Endothelial cell of umbilical vein (primary cell): ENCODE results near the gene RHOG. TPM values are rescaled to one million over a fixed set of nuclear protein-coding genes. Genes with fewer than 3 reads are reported as not detected.
A peak's percentile ranks its signal among the peaks of the same experiment; 100 is the strongest.

Source experiments
- BruUV-seq: library from RNA; stranded (reverse); fragments of 400-500 nt; replicated peaks from 2 replicates; lab custom pipeline; 2021; lab: Mats Ljungman, UMichigan
- CTCF ChIA-PET: fragments of 300-600, 350-600 bp; sonication (Branson Sonifier 250); formaldehyde crosslinking; loops from one replicate; lab custom pipeline; 2021; ENCODE audit warnings: antibody characterized with exemption, inconsistent platforms; lab: Charles Lee
- POLR2A ChIA-PET: fragments of 300-600, 350-600 bp; sonication (Branson Sonifier 250); formaldehyde crosslinking; loops from one replicate; lab custom pipeline; 2021; ENCODE audit warnings: antibody characterized with exemption, inconsistent platforms; lab: Charles Lee
- DNase-seq: peaks from one replicate; pipeline ENCODE4 v3.0.0-alpha.2; 2011; ENCODE audit warnings: low read depth, low spot score
- FAIRE-seq: peaks from 2 replicates; lab custom pipeline; 2011; peaks lifted over from hg19 to GRCh38; lab: Jason Lieb, UNC
- H2AFZ ChIP-seq: 2 replicates; pipeline ENCODE4 v1.6.0; 2012; ENCODE audit warnings: low read depth, low read length, control low read depth, inconsistent platforms
- H3K27ac ChIP-seq: 2 replicates; pipeline ENCODE4 v1.5.1; 2011; ENCODE audit warnings: low read depth, mild to moderate bottlenecking, control low read depth, low read length, moderate library complexity; ENCODE audit not compliant: insufficient read depth
- H3K27me3 ChIP-seq, 2 experiments: 2 replicates each; pipeline versions ENCODE4 v1.6.0 to v1.6.1; 2011; ENCODE audit warnings: low read length in 2 of 2, mixed read lengths in 1 of 2; ENCODE audit not compliant: control insufficient read depth in 2 of 2, insufficient read depth in 2 of 2
- H3K36me3 ChIP-seq, 2 experiments: 2 replicates in 1 of 2; 3 replicates in 1 of 2; pipeline ENCODE4 v1.5.1; 2011; ENCODE audit warnings: low read length in 2 of 2, mild to moderate bottlenecking in 1 of 2, moderate library complexity in 1 of 2; ENCODE audit not compliant: control insufficient read depth in 2 of 2, insufficient read depth in 2 of 2; ENCODE audit errors: extremely low read depth in 1 of 2
- H3K4me1 ChIP-seq: 3 replicates; pipeline ENCODE4 v1.5.1; 2011; ENCODE audit warnings: mild to moderate bottlenecking, low read length; ENCODE audit not compliant: control insufficient read depth, insufficient read depth; ENCODE audit errors: extremely low read depth
- H3K4me2 ChIP-seq: 2 replicates; pipeline ENCODE4 v1.6.1; 2011; ENCODE audit warnings: low read length, control low read depth, mixed read lengths; ENCODE audit not compliant: insufficient read depth
- H3K4me3 ChIP-seq, 3 experiments: fragments of 200-600 bp in 1 of 3; sonication (generic), shearing (Covaris generic) in 1 of 3; replicated peaks in 1 of 3; 2 replicates each; pipeline ENCODE4 v1.5.1; 2011 to 2016; ENCODE audit warnings: control low read depth in 3 of 3, low read length in 3 of 3, mild to moderate bottlenecking in 2 of 3, inconsistent platforms in 1 of 3, low read depth in 1 of 3, moderate library complexity in 1 of 3; ENCODE audit not compliant: insufficient read depth in 1 of 3
- H3K79me2 ChIP-seq: 2 replicates; pipeline ENCODE4 v1.6.0; 2012; ENCODE audit warnings: low read length, inconsistent platforms; ENCODE audit not compliant: control insufficient read depth, insufficient read depth
- H3K9ac ChIP-seq: replicated peaks from 2 replicates; pipeline ENCODE3; 2011; ENCODE audit warnings: low read length, control low read depth; ENCODE audit not compliant: insufficient read depth; ENCODE audit errors: extremely low read depth
- H3K9me1 ChIP-seq: replicated peaks from 3 replicates; pipeline ENCODE4 v1.6.0; 2011; ENCODE audit warnings: mild to moderate bottlenecking, low read length; ENCODE audit not compliant: control insufficient read depth, insufficient read depth; ENCODE audit errors: extremely low read depth
- H3K9me3 ChIP-seq: replicated peaks from 2 replicates; pipeline ENCODE4 v1.5.1; 2012; ENCODE audit warnings: low read length, inconsistent platforms; ENCODE audit not compliant: control insufficient read depth, insufficient read depth
- H4K20me1 ChIP-seq: replicated peaks from 2 replicates; pipeline ENCODE3; 2011; ENCODE audit warnings: mild to moderate bottlenecking, low read length; ENCODE audit not compliant: control insufficient read depth, insufficient read depth; ENCODE audit errors: extremely low read depth
- EZH2 ChIP-seq: IDR thresholded peaks from 2 replicates; pipeline ENCODE4 v1.6.1; 2012; ENCODE audit warnings: borderline replicate concordance, low read depth, mild to moderate bottlenecking, moderate library complexity, low read length, inconsistent platforms; ENCODE audit not compliant: severe bottlenecking
- FOS ChIP-seq: IDR thresholded peaks from 2 replicates; pipeline ENCODE4 v1.6.1; 2011; ENCODE audit warnings: mild to moderate bottlenecking, low read length, moderate library complexity, borderline replicate concordance; ENCODE audit not compliant: insufficient read depth
- GATA2 ChIP-seq: IDR thresholded peaks from 2 replicates; pipeline ENCODE4 v1.7.0; 2011; ENCODE audit warnings: low read depth, mild to moderate bottlenecking, moderate library complexity, mixed read lengths, low read length; ENCODE audit not compliant: insufficient read length, insufficient read depth
- JUN ChIP-seq: IDR thresholded peaks from 2 replicates; pipeline ENCODE4 v1.6.1; 2011; ENCODE audit warnings: borderline replicate concordance, low read depth; ENCODE audit not compliant: insufficient read length, insufficient read depth
- MYC ChIP-seq: IDR thresholded peaks from one replicate; pipeline ENCODE4 v1.6.1; 2011; ENCODE audit warnings: mild to moderate bottlenecking, low read depth, low read length
- POLR2A ChIP-seq: IDR thresholded peaks from 2 replicates; pipeline ENCODE4 v1.6.1; 2012; ENCODE audit warnings: low read depth, mild to moderate bottlenecking, control low read depth, low read length
- POLR2AphosphoS5 ChIP-seq: IDR thresholded peaks from 2 replicates; pipeline ENCODE4 v1.6.1; 2012; ENCODE audit warnings: low read depth, mild to moderate bottlenecking, control low read depth, low read length, moderate library complexity; ENCODE audit not compliant: insufficient read depth
- dilution Hi-C: fragments of 300-500 bp; cut with MboI; formaldehyde crosslinking; loops from one replicate; pipeline ENCODE4 v1.15.0; 2019; ENCODE audit warnings: low sequenced_read_pairs; ENCODE audit not compliant: extremely low pct_ligation_motif_present
- intact Hi-C: fragments of 100-400 bp; cut with micrococcal nuclease; formaldehyde crosslinking; loops from one replicate; pipeline ENCODE4 v1.10.0; 2022
- polyA plus RNA-seq, 4 experiments: library from polyadenylated mRNA; depleted of rRNA in 3 of 4; stranded (reverse) in 3 of 4; unstranded in 1 of 4; fragments of >200 nt; gene quantifications; 2 replicates each; pipeline versions ENCODE4 v1.2.1 to v1.2.3, GENCODE V29; 2011 to 2012; ENCODE audit warnings: missing spikeins in 1 of 4
- total RNA-seq: library from RNA; stranded (reverse); gene quantifications from 2 replicates; pipeline ENCODE4 v1.2.3, GENCODE V29; 2021
- TF ChIP-seq, protein P1 (sequence below): IDR thresholded peaks from 2 replicates; pipeline ENCODE4 v1.6.1; 2011; ENCODE audit not compliant: insufficient read depth, insufficient read length
- TF ChIP-seq, protein P2 (sequence below), 2 donors: IDR thresholded peaks; 1 replicate in 1 of 2; 2 replicates in 1 of 2; pipeline ENCODE4 v1.5.1; 2011; ENCODE audit warnings: low read length in 2 of 2, mild to moderate bottlenecking in 2 of 2, moderate library complexity in 2 of 2, control low read depth in 1 of 2, inconsistent platforms in 1 of 2, low read depth in 1 of 2; ENCODE audit not compliant: insufficient read depth in 1 of 2; ENCODE audit errors: extremely low read depth in 1 of 2

RHOG gene
- total and polyA plus RNA-seq, 2 donors (not counting 3 experiments of a cell fraction or from before 2014, with no cell fraction given), result 69.0 to 119 TPM

DNA sequence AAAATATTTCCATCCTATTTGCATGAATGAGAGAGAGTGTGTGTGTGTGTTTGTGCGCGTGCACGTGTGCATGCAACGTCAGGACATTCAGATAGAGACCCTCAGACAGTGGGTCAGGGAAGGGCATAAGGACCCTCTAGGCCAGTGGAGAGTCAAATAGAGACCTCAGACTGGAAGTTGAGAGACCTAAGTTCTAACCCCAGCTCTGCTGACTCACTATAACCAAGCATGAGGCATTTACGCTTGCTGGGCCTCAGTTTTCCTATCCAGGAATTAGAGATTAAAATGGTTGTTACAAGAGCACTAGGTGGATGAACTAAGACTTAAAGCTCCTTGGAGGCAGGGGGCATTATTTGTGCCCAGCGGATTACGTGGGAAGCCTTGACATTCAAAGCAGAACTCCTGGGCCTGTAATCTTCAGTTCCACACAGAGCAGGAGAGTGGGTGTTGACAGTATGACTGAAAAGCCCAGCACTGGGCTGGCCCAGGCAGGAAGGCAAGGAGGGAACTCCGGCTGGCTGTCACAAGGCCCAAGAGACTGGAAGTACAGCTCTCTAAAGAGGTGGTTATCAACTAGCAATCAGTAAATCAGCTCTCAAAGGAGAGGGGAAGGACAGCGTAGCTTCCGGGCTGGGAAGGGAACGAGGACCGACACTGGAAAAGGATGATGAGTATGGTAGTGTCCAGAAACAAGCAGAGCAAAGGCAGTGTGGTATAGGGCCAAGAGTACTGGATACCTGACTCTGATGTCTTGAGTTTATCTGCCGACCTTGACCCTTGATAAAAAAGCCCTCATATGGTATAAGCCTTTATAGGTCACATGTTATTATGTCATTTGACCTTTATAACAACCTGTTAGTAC is 9.2 kb downstream of the RHOG start:
- Histone ChIP-seq H3K9ac (no peak overlapping the region), H3K4me1 (peaks cover 12% of the 10 kb centered on the region), H3K79me2 (peaks cover 54% of the 10 kb centered on the region), H3K9me1 (no peaks in the 10 kb centered on the region), H3K4me3 (no peak overlapping the region), H4K20me1 (no peaks in the 10 kb centered on the region), H3K27me3 (no peaks in the 10 kb centered on the region), H2AFZ (no peak overlapping the region), H3K9me3 (no peaks in the 10 kb centered on the region), H3K4me2 (no peak overlapping the region), H3K27ac (no peak overlapping the region), H3K36me3 (peaks cover 2 to 18% of the 10 kb centered on the region in 2 experiments)
- FAIRE-seq, result peak; percentile 12
- DNase-seq, result no peak
- dilution Hi-C loops, result no loop called here
- TF ChIP-seq, protein P1, sequence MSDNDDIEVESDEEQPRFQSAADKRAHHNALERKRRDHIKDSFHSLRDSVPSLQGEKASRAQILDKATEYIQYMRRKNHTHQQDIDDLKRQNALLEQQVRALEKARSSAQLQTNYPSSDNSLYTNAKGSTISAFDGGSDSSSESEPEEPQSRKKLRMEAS, result no peak
- no peak for TF ChIP-seq POLR2A
- TF ChIP-seq JUN, result no peak
- no peak for TF ChIP-seq MYC
- TF ChIP-seq GATA2, result no peak
- no peak for TF ChIP-seq EZH2
- TF ChIP-seq POLR2AphosphoS5, result no peak
- no peak for TF ChIP-seq FOS
- TF ChIP-seq, protein P2, sequence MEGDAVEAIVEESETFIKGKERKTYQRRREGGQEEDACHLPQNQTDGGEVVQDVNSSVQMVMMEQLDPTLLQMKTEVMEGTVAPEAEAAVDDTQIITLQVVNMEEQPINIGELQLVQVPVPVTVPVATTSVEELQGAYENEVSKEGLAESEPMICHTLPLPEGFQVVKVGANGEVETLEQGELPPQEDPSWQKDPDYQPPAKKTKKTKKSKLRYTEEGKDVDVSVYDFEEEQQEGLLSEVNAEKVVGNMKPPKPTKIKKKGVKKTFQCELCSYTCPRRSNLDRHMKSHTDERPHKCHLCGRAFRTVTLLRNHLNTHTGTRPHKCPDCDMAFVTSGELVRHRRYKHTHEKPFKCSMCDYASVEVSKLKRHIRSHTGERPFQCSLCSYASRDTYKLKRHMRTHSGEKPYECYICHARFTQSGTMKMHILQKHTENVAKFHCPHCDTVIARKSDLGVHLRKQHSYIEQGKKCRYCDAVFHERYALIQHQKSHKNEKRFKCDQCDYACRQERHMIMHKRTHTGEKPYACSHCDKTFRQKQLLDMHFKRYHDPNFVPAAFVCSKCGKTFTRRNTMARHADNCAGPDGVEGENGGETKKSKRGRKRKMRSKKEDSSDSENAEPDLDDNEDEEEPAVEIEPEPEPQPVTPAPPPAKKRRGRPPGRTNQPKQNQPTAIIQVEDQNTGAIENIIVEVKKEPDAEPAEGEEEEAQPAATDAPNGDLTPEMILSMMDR (IDR thresholded peaks at IDR 0.05; ENCODE audit: extremely low read depth in 1 of 2, insufficient read depth in 1 of 2, low read depth in 1 of 2, low read length in 2 of 2), result no peak
- CTCF ChIA-PET, result interaction anchor here (1.0 to 7.3 kb wide), 3 partner anchors 9 to 241 kb away, joined by 3 to 38 read pairs (median 7); partner anchors contain the start of gene RHOG
- no TSS peak for BruUV-seq
- intact Hi-C loops, result no loop called here
- POLR2A ChIA-PET, result no interaction called here
